WTC11 (cell line): ENCODE results near the gene EPO.

ENCODE experiments used
- ZNF121 ChIP-seq: sonication (generic); formaldehyde crosslinking; IDR thresholded peaks from 2 replicates; pipeline ENCODE4 v1.8.0; 2023; ENCODE audit warnings: missing genetic modification reagents
- ZNF138 ChIP-seq: sonication (generic); formaldehyde crosslinking; conservative IDR thresholded peaks from 2 replicates; pipeline ENCODE4 v1.8.1; 2022; ENCODE audit warnings: mild to moderate bottlenecking, moderate library complexity, missing genetic modification reagents
- ZNF219 ChIP-seq: sonication (generic); formaldehyde crosslinking; IDR thresholded peaks from 2 replicates; pipeline ENCODE4 v1.8.0; 2023; ENCODE audit warnings: missing genetic modification reagents, mild to moderate bottlenecking, borderline replicate concordance
- TF ChIP-seq, protein P1 (sequence below): fragments of 200-600 bp; IDR thresholded peaks from 2 replicates; pipeline ENCODE4 v1.8.0; 2022; ENCODE audit warnings: antibody characterized with exemption

GRCh38 chr7:100686201-100686821 is 34.0 kb upstream of the EPO start:
- no peak for TF ChIP-seq ZNF219 (CRISPR knock-in tag)
- TF ChIP-seq, protein P1, sequence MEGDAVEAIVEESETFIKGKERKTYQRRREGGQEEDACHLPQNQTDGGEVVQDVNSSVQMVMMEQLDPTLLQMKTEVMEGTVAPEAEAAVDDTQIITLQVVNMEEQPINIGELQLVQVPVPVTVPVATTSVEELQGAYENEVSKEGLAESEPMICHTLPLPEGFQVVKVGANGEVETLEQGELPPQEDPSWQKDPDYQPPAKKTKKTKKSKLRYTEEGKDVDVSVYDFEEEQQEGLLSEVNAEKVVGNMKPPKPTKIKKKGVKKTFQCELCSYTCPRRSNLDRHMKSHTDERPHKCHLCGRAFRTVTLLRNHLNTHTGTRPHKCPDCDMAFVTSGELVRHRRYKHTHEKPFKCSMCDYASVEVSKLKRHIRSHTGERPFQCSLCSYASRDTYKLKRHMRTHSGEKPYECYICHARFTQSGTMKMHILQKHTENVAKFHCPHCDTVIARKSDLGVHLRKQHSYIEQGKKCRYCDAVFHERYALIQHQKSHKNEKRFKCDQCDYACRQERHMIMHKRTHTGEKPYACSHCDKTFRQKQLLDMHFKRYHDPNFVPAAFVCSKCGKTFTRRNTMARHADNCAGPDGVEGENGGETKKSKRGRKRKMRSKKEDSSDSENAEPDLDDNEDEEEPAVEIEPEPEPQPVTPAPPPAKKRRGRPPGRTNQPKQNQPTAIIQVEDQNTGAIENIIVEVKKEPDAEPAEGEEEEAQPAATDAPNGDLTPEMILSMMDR = no peak
- TF ChIP-seq ZNF121 = no peak
- no peak for TF ChIP-seq ZNF138 (CRISPR knock-in tag)
